Measurements from ENCODE around the gene HDAC3.

The HDAC3 gene

GRCh38 chr5:141680178-141680577 is 43.5 kb upstream of the HDAC3 start:
- no peak for DNase-seq (ENCODE audit: extremely low read depth, low read depth)
- no peak for TF ChIP-seq CTCF (IDR thresholded peaks at IDR 0.05; ENCODE audit: low read depth, low read length)

- no peak for DNase-seq (ENCODE audit: extremely low read depth, low read depth)
- no peak; the same call in 1 of the 2 replicates for TF ChIP-seq CTCF (IDR thresholded peaks at IDR 0.05; ENCODE audit: low read depth, low read length)
These were observed 40.8 kb upstream of the HDAC3 start for GRCh38 chr5:141677415-141677814.

- TF ChIP-seq CTCF (IDR thresholded peaks at IDR 0.05; ENCODE audit: low read depth, low read length) = no peak
- no peak for DNase-seq (ENCODE audit: extremely low read depth, low read depth)
These were observed 39.0 kb upstream of the HDAC3 start for GRCh38 chr5:141675672-141676071.

GRCh38 chr5:141674747-141675146 is 38.1 kb upstream of the HDAC3 start:
- DNase-seq (ENCODE audit: extremely low read depth, low read depth) = no peak

GRCh38 chr5:141672841-141673813 is 36.5 kb upstream of the HDAC3 start:
- TF ChIP-seq CTCF (IDR thresholded peaks at IDR 0.05; ENCODE audit: low read depth, low read length) = no peak
- no peak for DNase-seq (ENCODE audit: extremely low read depth, low read depth)

More at GRCh38 chr5:141674747-141675146, 38.1 kb upstream of the HDAC3 start:
- TF ChIP-seq CTCF (IDR thresholded peaks at IDR 0.05; ENCODE audit: low read depth, low read length) = no peak

DNA sequence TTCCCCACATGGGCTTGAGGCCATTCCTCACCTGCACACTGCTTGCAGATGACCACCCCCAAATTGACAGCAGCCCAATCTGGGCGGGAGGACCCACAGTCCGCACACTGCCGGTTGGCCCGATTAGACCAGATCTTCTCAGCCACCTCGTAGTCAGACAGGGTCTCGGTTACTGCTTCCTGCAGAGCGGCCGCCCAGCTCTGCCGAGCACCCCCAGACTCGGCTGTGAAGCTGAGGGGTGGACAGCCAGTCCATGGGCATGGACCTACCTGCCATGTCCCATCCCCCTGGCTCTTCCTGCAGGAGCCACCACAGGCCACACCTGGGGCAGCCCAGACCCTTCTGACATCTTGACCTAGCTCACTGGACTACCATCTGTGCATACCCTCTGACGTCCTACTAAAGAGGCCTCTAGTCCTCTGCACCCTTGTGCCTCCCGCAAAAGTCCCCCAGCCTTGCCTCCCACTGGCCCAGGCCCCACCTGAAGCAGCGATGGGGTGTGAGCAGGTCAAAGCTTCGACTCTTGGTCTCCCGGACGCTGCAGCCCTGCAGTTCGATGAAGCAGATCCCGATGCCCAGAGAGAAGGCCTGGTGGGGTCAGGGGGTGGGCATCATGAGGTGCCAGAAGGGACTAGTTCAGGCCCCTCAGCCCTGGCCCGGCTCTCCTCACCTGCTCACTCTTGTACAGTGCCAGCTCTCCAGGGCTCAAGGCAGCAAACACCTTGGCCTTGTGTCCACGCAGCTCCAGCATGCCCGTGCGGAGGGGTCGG is 35.6 kb upstream of the HDAC3 start:
- TF ChIP-seq CTCF (IDR thresholded peaks at IDR 0.05; ENCODE audit: low read depth, low read length) = no peak
- no peak for DNase-seq (ENCODE audit: extremely low read depth, low read depth)

- TF ChIP-seq CTCF (IDR thresholded peaks at IDR 0.05; ENCODE audit: low read depth, low read length) = no peak
- no peak for DNase-seq (ENCODE audit: extremely low read depth, low read depth)
These were observed 32.9 kb upstream of the HDAC3 start for GRCh38 chr5:141669520-141669919.
